WTC11 (cell line): ENCODE data around the gene MLEC.

ENCODE experiments used
- CREB1 ChIP-seq: sonication (generic); formaldehyde crosslinking; IDR thresholded peaks from 2 replicates; pipeline ENCODE4 v1.8.0; 2023; ENCODE audit warnings: mild to moderate bottlenecking, missing genetic modification reagents
- CTCF ChIP-seq: fragments of 200-600 bp; IDR thresholded peaks from 2 replicates; pipeline ENCODE4 v1.8.0; 2022; ENCODE audit warnings: antibody characterized with exemption
- FOXJ3 ChIP-seq: sonication (generic); formaldehyde crosslinking; IDR thresholded peaks from 2 replicates; pipeline ENCODE4 v1.9.0; 2021; ENCODE audit warnings: missing genetic modification reagents, mild to moderate bottlenecking, borderline replicate concordance
- JAZF1 ChIP-seq: fragments of 250-450 bp; sonication (Bioruptor Pico); IDR thresholded peaks from 2 replicates; pipeline ENCODE4 v1.9.0; 2021; ENCODE audit warnings: moderate library complexity, mild to moderate bottlenecking, inconsistent platforms
- NFYB ChIP-seq: sonication (generic); formaldehyde crosslinking; conservative IDR thresholded peaks from 2 replicates; pipeline ENCODE4 v1.8.0; 2022; ENCODE audit warnings: low read depth, missing genetic modification reagents
- NR2C2 ChIP-seq: sonication (generic); formaldehyde crosslinking; IDR thresholded peaks from 2 replicates; pipeline ENCODE4 v1.8.0; 2022; ENCODE audit warnings: mild to moderate bottlenecking, missing genetic modification reagents
- PREB ChIP-seq: sonication (generic); formaldehyde crosslinking; IDR thresholded peaks from 2 replicates; pipeline ENCODE4 v1.8.1; 2022; ENCODE audit warnings: mild to moderate bottlenecking, missing genetic modification reagents, moderate library complexity, borderline replicate concordance
- SMAD3 ChIP-seq: sonication (generic); formaldehyde crosslinking; IDR thresholded peaks from 2 replicates; pipeline ENCODE4 v1.8.0; 2022; ENCODE audit warnings: missing genetic modification reagents, mild to moderate bottlenecking, borderline replicate concordance
- SP1 ChIP-seq: sonication (generic); formaldehyde crosslinking; conservative IDR thresholded peaks from 2 replicates; pipeline ENCODE4 v1.8.1; 2022; ENCODE audit warnings: missing genetic modification reagents
- USF2 ChIP-seq: sonication (generic); formaldehyde crosslinking; IDR thresholded peaks from 2 replicates; pipeline ENCODE4 v1.8.1; 2023; ENCODE audit warnings: mild to moderate bottlenecking, missing genetic modification reagents, moderate library complexity
- ZBTB43 ChIP-seq: sonication (generic); formaldehyde crosslinking; IDR thresholded peaks from 2 replicates; pipeline ENCODE4 v1.8.1; 2023; ENCODE audit warnings: mild to moderate bottlenecking, missing genetic modification reagents
- ZNF232 ChIP-seq: sonication (generic); formaldehyde crosslinking; IDR thresholded peaks from 2 replicates; pipeline ENCODE4 v1.8.0; 2022; ENCODE audit warnings: mild to moderate bottlenecking, missing genetic modification reagents

GRCh38 chr12:120724720-120725119, 37.8 kb downstream of the MLEC start:
- TF ChIP-seq PREB (CRISPR knock-in tag) = no peak
- no peak for TF ChIP-seq JAZF1 (CRISPR knock-in tag)
- no peak for TF ChIP-seq NR2C2 (CRISPR knock-in tag)
- no peak for TF ChIP-seq NFYB
- TF ChIP-seq ZNF232 (CRISPR knock-in tag) = no peak
- TF ChIP-seq FOXJ3 (CRISPR knock-in tag) = no peak
- TF ChIP-seq CTCF = no peak
- TF ChIP-seq SP1 (CRISPR knock-in tag) = no peak
- TF ChIP-seq USF2 (CRISPR knock-in tag) = no peak
- no peak for TF ChIP-seq CREB1
- TF ChIP-seq ZBTB43 (CRISPR knock-in tag) = no peak
- no peak for TF ChIP-seq SMAD3
